Ovary (tissue), 9 donors: Measurements from ENCODE around the gene CEP85L. TPM values are rescaled to one million over a fixed set of nuclear protein-coding genes. Genes with fewer than 3 reads are reported as not detected.

Experiments used
- DNase-seq, 5 donors: peaks; one replicate each; pipeline ENCODE4 v3.0.0-alpha.2; 2019 to 2020
- H3K27ac ChIP-seq, 2 donors: fragments of 200-600 bp; one replicate each; pipeline versions ENCODE4 v1.5.1 to v1.8.0; 2019 to 2022
- H3K27me3 ChIP-seq: fragments of 200-600 bp; one replicate; pipeline ENCODE4 v1.8.0; 2022
- H3K36me3 ChIP-seq: fragments of 200-600 bp; sonication (generic); one replicate; pipeline ENCODE4 v1.5.1; 2019
- H3K4me1 ChIP-seq: one replicate; pipeline ENCODE4 v1.8.1; 2013; ENCODE audit warnings: mild to moderate bottlenecking, moderate library complexity; ENCODE audit not compliant: insufficient read depth
- H3K4me3 ChIP-seq: fragments of 200-600 bp; sonication (generic); one replicate; pipeline ENCODE4 v1.5.1; 2017
- H3K9me3 ChIP-seq, 2 donors: fragments of 200-600 bp in 1 of 2; sonication (generic) in 1 of 2; one replicate each; pipeline versions ENCODE4 v1.5.1 to v1.8.1; 2013 to 2019; ENCODE audit warnings: mild to moderate bottlenecking in 1 of 2, moderate library complexity in 1 of 2
- CTCF ChIP-seq, 3 donors: fragments of 450-650 bp in 2 of 3; fragments of 200-600 bp in 1 of 3; IDR thresholded peaks; one replicate each; pipeline versions ENCODE4 v1.5.1 to v1.8.0; 2016 to 2022; ENCODE audit warnings: antibody characterized with exemption in 3 of 3, mild to moderate bottlenecking in 1 of 3
- EP300 ChIP-seq: sonication (generic); formaldehyde crosslinking; IDR thresholded peaks from one replicate; pipeline ENCODE4 v1.6.1; 2017; ENCODE audit warnings: antibody characterized with exemption
- POLR2A ChIP-seq: fragments of 450-650 bp; IDR thresholded peaks from one replicate; pipeline ENCODE4 v1.6.1; 2017; ENCODE audit warnings: antibody characterized with exemption, mild to moderate bottlenecking, moderate library complexity
- WGBS, 3 donors: extraction: QIAGEN DNeasy Blood & Tissue Kit in 1 of 3; methylation state at CpG; one replicate each; pipeline versions ENCODE4 v1.1.5 to v1.1.7; 2013 to 2017; 5-methylcytosine and 5-hydroxymethylcytosine counted together
- intact Hi-C, 4 donors: fragments of 100-400 bp; cut with DNase I; formaldehyde crosslinking; loops; one replicate each; pipeline versions ENCODE4 v1.11.0 to v1.15.1; 2022 to 2023
- polyA plus RNA-seq, 2 donors: library from polyadenylated mRNA; stranded (reverse); fragments of 200-250 nt in 1 of 2; fragments of 350-450 nt in 1 of 2; fragmentation: Illumina TruSeq in 1 of 2; extraction: RNeasy Lipid Tissue Mini Kit (QIAGEN cat#74804) in 1 of 2; gene quantifications; one replicate each; pipeline ENCODE4 v1.2.3, GENCODE V29; 2013 to 2014
- total RNA-seq, 7 donors: library from RNA; depleted of rRNA in 2 of 7; stranded (reverse); fragments of >200 nt in 2 of 7; fragmentation: NEBNext Ultra II Directional in 3 of 7; extraction: Animal tissue kit (Norgen Biotek cat#: 25700) in 3 of 7; gene quantifications; one replicate each; pipeline versions ENCODE4 v1.1.0 to v1.2.4, GENCODE V29; 2016 to 2023
- donor health status: DM: no; HTN: no; CAD: no; lungs with moderate emphysema.
- donor health status: DM: no; HTN: no; CAD: no.
- donor health status: Bipolar disorder and iron deficiency.
- donor health status: DM: yes; HTN: yes; CAD: no.
- donor health status: DM: no; HTN: no; CAD: no.
- donor health status: DM: yes; HTN: yes; CAD: no.

Gene CEP85L
- total and polyA plus RNA-seq, 9 donors, result 4.0 to 33.4 (median 24.3) TPM

- Histone ChIP-seq H3K4me1 (peaks cover 3% of the 10 kb centered on the region), H3K36me3 (no peaks in the 10 kb centered on the region), H3K9me3 (no peaks in the 10 kb centered on the region), H3K4me3 (no peak overlapping the region), H3K27ac (no peak overlapping the region), H3K27me3 (no peaks in the 10 kb centered on the region)
- no peak for DNase-seq
- intact Hi-C loops, result no loop called here
- WGBS, 3 donors, result 68 to 75% (median 72%) methylated on average over 5 of the region's 5 CpGs
- TF ChIP-seq CTCF (IDR thresholded peaks at IDR 0.05), result peak in 1 of 3 donors; percentile 13
- TF ChIP-seq EP300, result no peak
- TF ChIP-seq POLR2A, result no peak
Observed at GRCh38 chr6:118565311-118565960, 86.0 kb downstream of the CEP85L start.

- Histone ChIP-seq H3K27ac (no peak overlapping the region), H3K36me3 (no peaks in the 10 kb centered on the region), H3K9me3 (no peaks in the 10 kb centered on the region), H3K4me3 (no peak overlapping the region), H3K27me3 (no peaks in the 10 kb centered on the region), H3K4me1 (peaks cover 1% of the 10 kb centered on the region)
- TF ChIP-seq EP300, result no peak
- TF ChIP-seq POLR2A, result no peak
- TF ChIP-seq CTCF (IDR thresholded peaks at IDR 0.05), result no peak
- DNase-seq, result no peak
- WGBS, 3 donors, result 81 to 96% (median 93%) methylated on average over 1 of the region's 1 CpG
- intact Hi-C loops, result no loop called here
Observed at GRCh38 chr6:118562959-118563358, 88.4 kb downstream of the CEP85L start.

- intact Hi-C loops, result no loop called here
- no peak overlapping the region for H3K27ac ChIP-seq
- H3K36me3 ChIP-seq, result no peaks in the 10 kb centered on the region
Observed at GRCh38 chr6:118562248-118562647, 89.1 kb downstream of the CEP85L start.

GRCh38 chr6:118559659-118560058 lies 91.7 kb downstream of the CEP85L start:
- intact Hi-C loops, result no loop called here
- no peak for DNase-seq
- H3K4me3 ChIP-seq, result no peak overlapping the region
- H3K27ac ChIP-seq, result no peak overlapping the region
- H3K4me1 ChIP-seq, result no peaks in the 10 kb centered on the region
- TF ChIP-seq CTCF (IDR thresholded peaks at IDR 0.05) (no peak), POLR2A (no peak), EP300 (no peak)
- H3K27me3 ChIP-seq, result no peaks in the 10 kb centered on the region
- H3K9me3 ChIP-seq, result no peaks in the 10 kb centered on the region
- no peaks in the 10 kb centered on the region for H3K36me3 ChIP-seq

More at GRCh38 chr6:118562248-118562647, 89.1 kb downstream of the CEP85L start:
- Histone ChIP-seq H3K27me3 (no peaks in the 10 kb centered on the region), H3K9me3 (no peaks in the 10 kb centered on the region), H3K4me3 (no peak overlapping the region), H3K4me1 (no peaks in the 10 kb centered on the region)
- no peak for DNase-seq
- no peak for TF ChIP-seq POLR2A
- TF ChIP-seq EP300, result no peak
- no peak for TF ChIP-seq CTCF (IDR thresholded peaks at IDR 0.05)
- 40 to 55% (median 42%) methylated on average over 1 of the region's 1 CpG for WGBS, 3 donors
